Neural cell (in vitro differentiated cells): ENCODE results near the gene GPC1. TPM values are rescaled to one million over a fixed set of nuclear protein-coding genes. Genes with fewer than 3 reads are reported as not detected.

Source experiments
- H2AFZ ChIP-seq: fragments of 200-600, 300-800 bp; sonication (generic), shearing (Covaris generic); 2 replicates; pipeline ENCODE4 v1.6.0; 2014; ENCODE audit warnings: low read depth, mild to moderate bottlenecking, antibody characterized with exemption, low read length, moderate library complexity
- H3F3A ChIP-seq: fragments of 200-600 bp; shearing (Covaris generic); 2 replicates; pipeline ENCODE4 v1.6.1; 2016; ENCODE audit warnings: mild to moderate bottlenecking, moderate library complexity, mixed read lengths, antibody characterized with exemption, low read length; ENCODE audit not compliant: insufficient read depth, poor library complexity, severe bottlenecking
- H3K27ac ChIP-seq: fragments of 200-600, 300-800 bp; sonication (generic), shearing (Covaris generic); 2 replicates; pipeline ENCODE4 v1.5.1; 2014; ENCODE audit warnings: mild to moderate bottlenecking, low read length, moderate library complexity
- H3K27me3 ChIP-seq: fragments of 300-800, 200-600 bp; sonication (generic), shearing (Covaris generic); 2 replicates; pipeline ENCODE4 v1.6.0; 2014; ENCODE audit warnings: mild to moderate bottlenecking, low read depth, low read length, moderate library complexity; ENCODE audit not compliant: insufficient read depth
- H3K36me3 ChIP-seq: fragments of 300-800, 200-600 bp; sonication (generic), shearing (Covaris generic); 2 replicates; pipeline ENCODE4 v1.5.1; 2014; ENCODE audit warnings: mild to moderate bottlenecking, antibody characterized with exemption, low read length, moderate library complexity; ENCODE audit not compliant: insufficient read depth
- H3K4me2 ChIP-seq: fragments of 300-800, 200-600 bp; sonication (generic), shearing (Covaris generic); 2 replicates; pipeline ENCODE4 v1.6.0; 2014; ENCODE audit warnings: mild to moderate bottlenecking, low read length
- H3K4me3 ChIP-seq: fragments of 300-800, 200-600 bp; sonication (generic), shearing (Covaris generic); 2 replicates; pipeline ENCODE4 v1.5.1; 2014; ENCODE audit warnings: mild to moderate bottlenecking, low read length, moderate library complexity
- H3K79me2 ChIP-seq: fragments of 200-600 bp; shearing (Covaris generic); replicated peaks from 2 replicates; pipeline ENCODE4 v1.6.0; 2014; ENCODE audit warnings: mild to moderate bottlenecking, low read length, moderate library complexity; ENCODE audit not compliant: insufficient read depth
- H3K9ac ChIP-seq: fragments of 300-800, 200-600 bp; sonication (generic), shearing (Covaris generic); 2 replicates; pipeline ENCODE4 v1.6.1; 2016; ENCODE audit warnings: mild to moderate bottlenecking, low read length, mixed read lengths
- H3K9me2 ChIP-seq: fragments of 200-600 bp; shearing (Covaris generic); 2 replicates; pipeline ENCODE4 v1.6.1; 2016; ENCODE audit warnings: mild to moderate bottlenecking, low read length, mixed read lengths; ENCODE audit not compliant: insufficient read depth
- H3K9me3 ChIP-seq: fragments of 200-600, 300-800 bp; sonication (generic), shearing (Covaris generic); 2 replicates; pipeline ENCODE4 v1.6.1; 2016; ENCODE audit warnings: mild to moderate bottlenecking, mixed run types, low read length, moderate library complexity, mixed read lengths
- H4K20me1 ChIP-seq: fragments of 200-600 bp; shearing (Covaris generic); 2 replicates; pipeline ENCODE4 v1.6.1; 2016; ENCODE audit warnings: mild to moderate bottlenecking, mixed run types; ENCODE audit not compliant: insufficient read depth
- CTCF ChIP-seq: fragments of 450-650 bp; IDR thresholded peaks from 2 replicates; pipeline ENCODE4 v1.5.1; 2014; ENCODE audit warnings: antibody characterized with exemption, mild to moderate bottlenecking, moderate library complexity; ENCODE audit not compliant: poor library complexity, severe bottlenecking
- EP300 ChIP-seq: fragments of 450-650 bp; conservative IDR thresholded peaks from 2 replicates; pipeline ENCODE4 v1.6.1; 2014; ENCODE audit warnings: antibody characterized with exemption, mild to moderate bottlenecking, moderate library complexity; ENCODE audit not compliant: poor library complexity, severe bottlenecking
- EZH2 ChIP-seq: fragments of 200-600, 300-800 bp; shearing (Covaris generic), sonication (generic); IDR thresholded peaks from 2 replicates; pipeline ENCODE4 v1.6.1; 2014; ENCODE audit warnings: antibody characterized with exemption, low read length, borderline replicate concordance, mild to moderate bottlenecking; ENCODE audit not compliant: insufficient read depth, poor library complexity, severe bottlenecking
- MXI1 ChIP-seq: fragments of 450-650 bp; conservative IDR thresholded peaks from 2 replicates; pipeline ENCODE4 v1.6.1; 2014; ENCODE audit warnings: antibody characterized with exemption, mild to moderate bottlenecking; ENCODE audit not compliant: poor library complexity, severe bottlenecking
- POLR2AphosphoS5 ChIP-seq: IDR thresholded peaks from 2 replicates; pipeline ENCODE4 v1.6.1; 2012
- RAD21 ChIP-seq: fragments of 450-650 bp; conservative IDR thresholded peaks from 2 replicates; pipeline ENCODE4 v1.6.1; 2014; ENCODE audit warnings: antibody characterized with exemption, mild to moderate bottlenecking, moderate library complexity
- REST ChIP-seq: IDR thresholded peaks from 2 replicates; pipeline ENCODE4 v1.6.1; 2012; ENCODE audit warnings: borderline replicate concordance
- SMC3 ChIP-seq: fragments of 450-650 bp; conservative IDR thresholded peaks from 2 replicates; pipeline ENCODE4 v1.6.1; 2014; ENCODE audit warnings: antibody characterized with exemption, mild to moderate bottlenecking, moderate library complexity; ENCODE audit not compliant: poor library complexity
- TAF1 ChIP-seq: IDR thresholded peaks from 2 replicates; pipeline ENCODE4 v1.6.1; 2012; ENCODE audit warnings: low read depth
- polyA plus RNA-seq: library from polyadenylated mRNA; depleted of rRNA; stranded (reverse); fragments of >200 nt; gene quantifications from 2 replicates; pipeline ENCODE4 v1.2.3, GENCODE V29; 2014

GPC1 gene
- polyA plus RNA-seq, 1 donor from 2014 or later = 74.0 TPM

GRCh38 chr2:240506406-240507059, 71.1 kb downstream of the GPC1 start:
- Histone ChIP-seq H3K9me3 (no peaks in the 10 kb centered on the region), H3K79me2 (no peaks in the 10 kb centered on the region), H3K9ac (no peak overlapping the region), H3K27me3 (no peaks in the 10 kb centered on the region), H4K20me1 (no peaks in the 10 kb centered on the region), H3K9me2 (no peaks in the 10 kb centered on the region), H3K36me3 (no peaks in the 10 kb centered on the region), H3K4me2 (no peak overlapping the region), H3K4me3 (no peak overlapping the region), H3K27ac (no peak overlapping the region), H2AFZ (no peak overlapping the region), H3F3A (no peaks in the 10 kb centered on the region)
- no peak for TF ChIP-seq CTCF
- TF ChIP-seq REST = no peak
- no peak for TF ChIP-seq EZH2
- no peak for TF ChIP-seq TAF1
- TF ChIP-seq RAD21 = no peak
- no peak for TF ChIP-seq POLR2AphosphoS5
- TF ChIP-seq EP300 = no peak
- no peak for TF ChIP-seq SMC3
- TF ChIP-seq MXI1 = no peak

GRCh38 chr2:240507060-240507777, 71.8 kb downstream of the GPC1 start:
- no peak overlapping the region for H3K4me3 ChIP-seq
- H4K20me1 ChIP-seq = no peaks in the 10 kb centered on the region
- no peaks in the 10 kb centered on the region for H3K79me2 ChIP-seq
- H3K9me2 ChIP-seq = no peaks in the 10 kb centered on the region
- TF ChIP-seq SMC3 (no peak), REST (no peak), EZH2 (no peak), RAD21 (no peak)
- H3K4me2 ChIP-seq = no peak overlapping the region
- H3F3A ChIP-seq = no peaks in the 10 kb centered on the region
- H3K9ac ChIP-seq = no peak overlapping the region
- no peaks in the 10 kb centered on the region for H3K36me3 ChIP-seq
- H3K27ac ChIP-seq = no peak overlapping the region
- no peak overlapping the region for H2AFZ ChIP-seq
- H3K27me3 ChIP-seq = no peaks in the 10 kb centered on the region
- H3K9me3 ChIP-seq = no peaks in the 10 kb centered on the region
